B cell (primary cell): Measurements from ENCODE around the gene AK8. TPM values are rescaled to one million over a fixed set of nuclear protein-coding genes. Genes with fewer than 3 reads are reported as not detected.

Source experiments
- ATAC-seq: fragments of 200-7000 bp; cut with Tn5 transposase; one replicate; pipeline ENCODE4 v1.10.0; 2021; ENCODE audit warnings: low read depth, mild to moderate bottlenecking, moderate number of reproducible peaks, moderate library complexity
- CTCF ChIA-PET: fragments of 350-600 bp; sonication (Branson Sonifier 250); formaldehyde crosslinking; loops from one replicate; lab custom pipeline; 2021; ENCODE audit warnings: antibody characterized with exemption, inconsistent platforms; lab: Charles Lee
- POLR2A ChIA-PET: fragments of 350-600 bp; sonication (Branson Sonifier 250); formaldehyde crosslinking; loops from one replicate; lab custom pipeline; 2021; ENCODE audit warnings: antibody characterized with exemption; lab: Charles Lee
- DNase-seq: peaks from one replicate; pipeline ENCODE4 v3.0.0; 2013
- H2AFZ ChIP-seq: 2 replicates; pipeline ENCODE4 v1.6.1; 2012; ENCODE audit warnings: mild to moderate bottlenecking, low read depth, low read length; ENCODE audit not compliant: insufficient read depth, poor library complexity, severe bottlenecking
- H3K27ac ChIP-seq, 2 donors: 1 replicate in 1 of 2; 2 replicates in 1 of 2; pipeline ENCODE4 v1.5.1; 2012 to 2013; ENCODE audit warnings: low read length in 2 of 2, mild to moderate bottlenecking in 2 of 2, moderate library complexity in 1 of 2
- H3K27me3 ChIP-seq, 4 experiments: fragments of 200-600 bp in 1 of 4; sonication (generic) in 1 of 4; replicated peaks in 1 of 4; 1 replicate in 2 of 4; 2 replicates in 2 of 4; pipeline versions ENCODE4 v1.6.1 to v1.7.0; 2013 to 2016; ENCODE audit warnings: low read length in 3 of 4, mild to moderate bottlenecking in 2 of 4, mixed read lengths in 1 of 4, moderate library complexity in 1 of 4; ENCODE audit not compliant: insufficient read depth in 4 of 4, control insufficient read depth in 3 of 4; ENCODE audit errors: control extremely low read depth in 1 of 4
- H3K36me3 ChIP-seq, 2 experiments: replicated peaks in 1 of 2; 1 replicate in 1 of 2; 2 replicates in 1 of 2; pipeline versions ENCODE4 v1.6.1 to v1.7.1; 2013; ENCODE audit warnings: low read length in 1 of 2; ENCODE audit not compliant: insufficient read depth in 2 of 2, control insufficient read depth in 1 of 2; ENCODE audit errors: control extremely low read depth in 1 of 2, extremely low read depth in 1 of 2
- H3K4me1 ChIP-seq, 2 donors: fragments of 200-600 bp in 1 of 2; sonication (generic) in 1 of 2; 1 replicate in 1 of 2; 2 replicates in 1 of 2; pipeline versions ENCODE4 v1.5.1 to v1.6.1; 2013 to 2017; ENCODE audit warnings: low read length in 2 of 2; ENCODE audit not compliant: control insufficient read depth in 2 of 2, insufficient read depth in 2 of 2
- H3K4me2 ChIP-seq: replicated peaks from 2 replicates; pipeline ENCODE3; 2012; ENCODE audit warnings: mild to moderate bottlenecking, low read depth, low read length; ENCODE audit not compliant: poor library complexity, severe bottlenecking
- H3K4me3 ChIP-seq, 5 experiments: fragments of 200-600 bp in 1 of 5; sonication (generic) in 1 of 5; 1 replicate in 3 of 5; 2 replicates in 2 of 5; pipeline versions ENCODE4 v1.5.1 to v1.7.0; 2011 to 2016; ENCODE audit warnings: low read length in 4 of 5, mild to moderate bottlenecking in 4 of 5, low read depth in 2 of 5, control low read depth in 1 of 5, moderate library complexity in 1 of 5; ENCODE audit not compliant: insufficient read depth in 1 of 5; ENCODE audit errors: control extremely low read depth in 1 of 5, extremely low read depth in 1 of 5
- H3K79me2 ChIP-seq: fragments of 200-600 bp; sonication (generic); one replicate; pipeline ENCODE4 v1.6.0; 2016; ENCODE audit warnings: low read length; ENCODE audit not compliant: control insufficient read depth, insufficient read depth
- H3K9ac ChIP-seq: fragments of 200-600 bp; sonication (generic); 2 replicates; pipeline ENCODE4 v1.6.1; 2017; ENCODE audit warnings: mild to moderate bottlenecking, low read length, moderate library complexity
- H3K9me3 ChIP-seq, 3 donors: one replicate each; pipeline versions ENCODE4 v1.6.1 to v1.7.1; 2013; ENCODE audit warnings: low read length in 2 of 3; ENCODE audit not compliant: control insufficient read depth in 2 of 3, insufficient read depth in 1 of 3; ENCODE audit errors: control extremely low read depth in 1 of 3
- H4K20me1 ChIP-seq: 2 replicates; pipeline ENCODE4 v1.6.0; 2012; ENCODE audit warnings: mild to moderate bottlenecking, low read length; ENCODE audit not compliant: insufficient read depth, control insufficient read depth, poor library complexity, severe bottlenecking
- H3K27ac Mint-ChIP-seq: one replicate; pipeline ENCODE4 v1.8.0; 2021; ENCODE audit warnings: mixed read lengths
- H3K27me3 Mint-ChIP-seq: one replicate; pipeline ENCODE4 v1.8.0; 2021; ENCODE audit warnings: mixed read lengths
- H3K4me1 Mint-ChIP-seq: one replicate; pipeline ENCODE4 v1.8.0; 2021; ENCODE audit warnings: mixed read lengths
- H3K4me3 Mint-ChIP-seq: one replicate; pipeline ENCODE4 v1.8.0; 2021; ENCODE audit warnings: mixed read lengths
- H3K9me3 Mint-ChIP-seq: one replicate; pipeline ENCODE4 v1.8.0; 2022; ENCODE audit warnings: mixed read lengths; ENCODE audit not compliant: insufficient read depth
- EZH2 ChIP-seq: IDR thresholded peaks from 2 replicates; pipeline ENCODE4 v1.6.1; 2012; ENCODE audit warnings: borderline replicate concordance, low read depth, mild to moderate bottlenecking, moderate library complexity, low read length; ENCODE audit not compliant: insufficient read depth, poor library complexity, severe bottlenecking
- WGBS: methylation state at CpG from one replicate; pipeline ENCODE4 v1.1.5; 2013; ENCODE audit warnings: missing lambda C conversion rate; ENCODE audit not compliant: insufficient coverage; 5-methylcytosine and 5-hydroxymethylcytosine counted together
- intact Hi-C: fragments of 100-400 bp; cut with micrococcal nuclease; formaldehyde crosslinking; loops from one replicate; pipeline ENCODE4 v1.10.0; 2022
- polyA plus RNA-seq: library from polyadenylated mRNA; depleted of rRNA; stranded (reverse); fragments of >200 nt; gene quantifications from 2 replicates; pipeline ENCODE4 v1.2.3, GENCODE V29; 2012
- total RNA-seq, 2 donors: library from RNA; stranded (reverse); fragments of 120-200 nt in 1 of 2; gene quantifications; 1 replicate in 1 of 2; 2 replicates in 1 of 2; pipeline versions ENCODE4 v1.2.3 to v1.2.4, GENCODE V29; 2013 to 2022
- TF ChIP-seq, protein P1 (sequence below): fragments of 200-600 bp; IDR thresholded peaks from one replicate; pipeline ENCODE4 v1.8.0; 2022; ENCODE audit warnings: antibody characterized with exemption, mild to moderate bottlenecking

The AK8 gene
- total and polyA plus RNA-seq, 2 donors (not counting 1 experiment from before 2014, with no cell fraction given) = 1.9 to 8.6 TPM

DNA sequence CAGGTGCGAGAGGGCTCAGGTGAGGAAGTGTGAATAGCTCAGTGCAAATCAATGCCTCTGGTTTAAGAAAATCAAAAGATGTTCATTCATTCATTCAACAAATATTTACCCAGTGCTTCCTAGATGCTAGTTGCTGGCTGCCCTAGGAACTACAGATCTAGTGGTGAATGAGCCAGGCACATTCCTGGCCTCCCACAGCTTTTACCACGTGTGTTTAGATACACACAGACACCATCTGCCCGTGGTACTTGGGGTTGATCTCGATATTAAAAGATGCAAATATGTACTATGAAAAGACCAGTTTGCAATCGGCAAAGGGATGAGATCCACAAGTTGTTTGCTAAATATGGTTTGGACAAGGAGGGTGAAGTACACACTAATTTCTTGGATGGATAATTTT lies 129.6 kb downstream of the AK8 start:
- H3K4me1 Mint-ChIP-seq = peaks cover 4% of the 10 kb centered on the region
- H3K9ac ChIP-seq = no peak overlapping the region
- peaks cover 0 to 26% (median 11%) of the 10 kb centered on the region in 4 experiments for H3K27me3 ChIP-seq
- no peak overlapping the region for H3K4me3 ChIP-seq
- H3K4me1 ChIP-seq = no peaks in the 10 kb centered on the region
- ChIA-PET CTCF (no interaction called here), POLR2A (no interaction called here)
- 92% methylated on average over 2 of the region's 5 CpGs for WGBS
- no peaks in the 10 kb centered on the region for H4K20me1 ChIP-seq
- H3K79me2 ChIP-seq = no peaks in the 10 kb centered on the region
- no peak overlapping the region for H3K27ac ChIP-seq
- H3K4me2 ChIP-seq = no peak overlapping the region
- no peak overlapping the region for H3K27ac Mint-ChIP-seq
- ATAC-seq (no peak), DNase-seq (no peak)
- H3K27me3 Mint-ChIP-seq = peaks cover 32% of the 10 kb centered on the region
- H3K4me3 Mint-ChIP-seq = no peak overlapping the region
- no peaks in the 10 kb centered on the region for H3K9me3 Mint-ChIP-seq
- no peak overlapping the region for H2AFZ ChIP-seq
- TF ChIP-seq EZH2 = no peak
- TF ChIP-seq, protein P1, sequence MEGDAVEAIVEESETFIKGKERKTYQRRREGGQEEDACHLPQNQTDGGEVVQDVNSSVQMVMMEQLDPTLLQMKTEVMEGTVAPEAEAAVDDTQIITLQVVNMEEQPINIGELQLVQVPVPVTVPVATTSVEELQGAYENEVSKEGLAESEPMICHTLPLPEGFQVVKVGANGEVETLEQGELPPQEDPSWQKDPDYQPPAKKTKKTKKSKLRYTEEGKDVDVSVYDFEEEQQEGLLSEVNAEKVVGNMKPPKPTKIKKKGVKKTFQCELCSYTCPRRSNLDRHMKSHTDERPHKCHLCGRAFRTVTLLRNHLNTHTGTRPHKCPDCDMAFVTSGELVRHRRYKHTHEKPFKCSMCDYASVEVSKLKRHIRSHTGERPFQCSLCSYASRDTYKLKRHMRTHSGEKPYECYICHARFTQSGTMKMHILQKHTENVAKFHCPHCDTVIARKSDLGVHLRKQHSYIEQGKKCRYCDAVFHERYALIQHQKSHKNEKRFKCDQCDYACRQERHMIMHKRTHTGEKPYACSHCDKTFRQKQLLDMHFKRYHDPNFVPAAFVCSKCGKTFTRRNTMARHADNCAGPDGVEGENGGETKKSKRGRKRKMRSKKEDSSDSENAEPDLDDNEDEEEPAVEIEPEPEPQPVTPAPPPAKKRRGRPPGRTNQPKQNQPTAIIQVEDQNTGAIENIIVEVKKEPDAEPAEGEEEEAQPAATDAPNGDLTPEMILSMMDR = no peak
- intact Hi-C loops = no loop called here
- H3K9me3 ChIP-seq = no peaks in the 10 kb centered on the region
- H3K36me3 ChIP-seq = no peaks in the 10 kb centered on the region

DNA sequence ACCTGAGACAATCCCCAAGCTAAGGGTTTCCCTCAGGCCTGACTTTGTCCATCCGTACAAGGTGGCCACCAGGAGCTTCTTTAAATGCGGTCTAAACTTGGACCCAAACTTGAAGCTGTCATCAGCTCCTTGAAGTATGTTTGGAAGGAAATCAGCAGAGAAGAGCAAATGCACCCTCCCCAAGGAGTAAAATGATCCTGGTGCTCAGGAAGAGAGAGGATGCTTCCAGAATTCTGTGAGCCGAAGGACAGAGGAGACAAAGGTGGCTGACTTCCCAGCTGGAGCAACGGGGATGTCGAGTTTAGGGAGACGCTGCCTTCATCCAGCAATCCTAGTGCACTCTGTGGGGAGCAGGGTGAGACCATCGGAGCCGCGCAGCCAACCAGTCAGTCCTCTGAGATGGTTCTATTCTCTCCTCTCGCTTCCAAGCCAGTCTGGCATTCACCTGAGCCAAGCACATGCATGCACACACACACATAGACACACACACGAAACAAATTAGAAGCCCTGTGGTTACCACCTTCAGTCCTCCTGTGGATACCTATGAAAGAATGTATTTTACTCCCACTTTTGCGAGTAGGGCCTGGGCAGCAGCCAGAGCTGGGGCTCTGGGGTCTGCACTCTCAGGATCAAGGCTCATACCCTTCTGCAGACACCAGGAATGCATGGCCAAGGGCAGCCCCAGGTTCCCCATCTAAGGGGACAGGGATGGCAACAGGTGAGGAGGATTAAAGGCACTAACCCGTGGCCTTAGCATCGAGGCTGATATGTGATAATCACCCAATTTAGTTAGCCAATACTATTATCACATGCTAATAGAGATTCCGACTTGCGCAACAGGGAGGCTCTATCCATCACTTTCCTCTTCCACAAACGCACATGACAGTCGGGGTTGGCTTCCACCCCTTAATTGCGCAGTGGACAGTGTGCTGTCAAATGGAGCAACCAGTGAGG lies 132.1 kb downstream of the AK8 start:
- Histone ChIP-seq H2AFZ (no peak overlapping the region), H3K27me3 (peaks cover 0 to 34% (median 14%) of the 10 kb centered on the region in 4 experiments), H3K4me3 (no peak overlapping the region), H3K79me2 (no peaks in the 10 kb centered on the region), H3K4me1 (no peaks in the 10 kb centered on the region), H3K27ac (no peak overlapping the region), H4K20me1 (no peaks in the 10 kb centered on the region), H3K36me3 (no peaks in the 10 kb centered on the region), H3K4me2 (no peak overlapping the region), H3K9ac (no peak overlapping the region), H3K9me3 (no peaks in the 10 kb centered on the region)
- ATAC-seq = no peak
- H3K27me3 Mint-ChIP-seq = peaks cover 40% of the 10 kb centered on the region
- TF ChIP-seq EZH2 = no peak
- TF ChIP-seq, protein P1 = no peak
- no peaks in the 10 kb centered on the region for H3K9me3 Mint-ChIP-seq
- CTCF ChIA-PET = no interaction called here
- H3K4me3 Mint-ChIP-seq = no peak overlapping the region
- no peak for DNase-seq
- 94% methylated on average over 17 of the region's 19 CpGs for WGBS
- POLR2A ChIA-PET = no interaction called here
- intact Hi-C loops = no loop called here
- no peak overlapping the region for H3K27ac Mint-ChIP-seq
- H3K4me1 Mint-ChIP-seq = peaks cover 4% of the 10 kb centered on the region
